NB4 (cell line): ENCODE results near the gene ICAM1.

Experiments
- CTCF ChIP-seq: IDR thresholded peaks from one replicate; pipeline ENCODE4 v1.5.1; 2012; ENCODE audit warnings: low read depth, low read length
- MYC ChIP-seq: IDR thresholded peaks from 2 replicates; pipeline ENCODE4 v1.6.1; 2011; ENCODE audit warnings: low read depth, low read length

GRCh38 chr19:10283301-10284064, 12.6 kb downstream of the ICAM1 start:
- TF ChIP-seq CTCF (no peak), MYC (no peak)
